ENCODE data around the gene EIF3K. TPM values are rescaled to one million over a fixed set of nuclear protein-coding genes. Genes with fewer than 3 reads are reported as not detected.

Gene EIF3K
- polyA plus RNA-seq, 2 of the 4 experiments (the other 2 are of a cell fraction): 419 to 937 TPM

- Histone ChIP-seq H3K4me2 (peak overlapping the region; percentile 26; the same call in 2 of the 3 replicates), H3K4me3 (no peak overlapping the region), H3K9me3 (no peaks in the 10 kb centered on the region), H3K27ac (peak overlapping the region; percentile 67 to 77), H3K4me1 (peaks cover 47% of the 10 kb centered on the region)
- peak; percentile 98 for FAIRE-seq
- CTCF ChIA-PET: interaction anchor here (0.6 to 11.7 kb wide), 83 partner anchors 8 to 892 kb away, joined by 3 to 172 read pairs (median 7); partner anchors contain the start of genes ACTN4, CAPN12, EIF3K and FAM98C
- 79% methylated on average over 17 of the region's 17 CpGs for WGBS (ENCODE audit: missing lambda C conversion rate)
- TF ChIP-seq JUNB (IDR thresholded peaks at IDR 0.05) (no peak), POLR2AphosphoS2 (conservative IDR thresholded peaks at IDR 0.05; ENCODE audit: low read length) (0 out of 2 replicates have a peak, but pooled peaks have one; percentile 30), CHD4 (IDR thresholded peaks at IDR 0.05; ENCODE audit: borderline replicate concordance) (peak; percentile 29)
- TF ChIP-seq, protein P1, sequence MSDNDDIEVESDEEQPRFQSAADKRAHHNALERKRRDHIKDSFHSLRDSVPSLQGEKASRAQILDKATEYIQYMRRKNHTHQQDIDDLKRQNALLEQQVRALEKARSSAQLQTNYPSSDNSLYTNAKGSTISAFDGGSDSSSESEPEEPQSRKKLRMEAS (IDR thresholded peaks at IDR 0.05): 0 out of 2 replicates have a peak, but pooled peaks have one; percentile 22
- no peak for ATAC-seq
- POLR2A ChIA-PET: interaction anchor here (1.3 to 3.1 kb wide), 3 partner anchors 12 to 295 kb away, joined by 4 to 18 read pairs (median 4); partner anchors contain the start of genes ACTN4, FAM98C, MRPS12 and SARS2
- no peak for DNase-seq (ENCODE audit: low read depth in 1 of 2, low spot score in 1 of 2)
Observed at GRCh38 chr19:38635483-38636399, 16.8 kb downstream of the EIF3K start.

DNA sequence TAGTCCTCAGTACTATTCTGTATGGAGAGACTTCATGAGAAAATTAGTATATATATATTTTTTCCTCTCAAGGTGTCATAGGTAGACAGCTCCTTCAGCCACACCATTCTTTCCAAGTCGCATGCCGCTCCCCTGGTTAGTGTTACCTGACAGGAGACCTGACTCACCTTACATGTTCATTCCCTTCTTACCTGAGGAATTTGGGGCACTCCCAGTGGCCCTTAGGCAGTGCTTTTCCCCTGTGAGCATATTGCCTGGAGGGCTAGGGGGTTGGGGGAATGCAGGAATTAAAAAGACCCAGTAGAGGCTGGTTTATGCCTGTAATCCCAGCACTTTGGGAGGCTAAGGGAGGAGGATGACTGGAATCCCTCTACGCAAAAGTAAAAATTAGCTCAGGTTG lies 19.5 kb downstream of the EIF3K start:
- peak overlapping the region in 1 of 2 experiments; percentile 45; a peak in 3 of 6 replicates for H3K27ac ChIP-seq
- no peak for ATAC-seq
- TF ChIP-seq HEYL (CRISPR knock-in tag; IDR thresholded peaks at IDR 0.05) (no peak), PHF8 (IDR thresholded peaks at IDR 0.05; ENCODE audit: borderline replicate concordance, low read depth) (no peak), HOXA7 (CRISPR knock-in tag; IDR thresholded peaks at IDR 0.05) (no peak), E2F6 (IDR thresholded peaks at IDR 0.05; ENCODE audit: borderline replicate concordance, low read depth) (no peak), POLR2AphosphoS2 (conservative IDR thresholded peaks at IDR 0.05; ENCODE audit: low read length) (peak; percentile 82; the same call in 1 of the 2 replicates), REST (IDR thresholded peaks at IDR 0.05) (no peak)
- TF ChIP-seq, protein P2, sequence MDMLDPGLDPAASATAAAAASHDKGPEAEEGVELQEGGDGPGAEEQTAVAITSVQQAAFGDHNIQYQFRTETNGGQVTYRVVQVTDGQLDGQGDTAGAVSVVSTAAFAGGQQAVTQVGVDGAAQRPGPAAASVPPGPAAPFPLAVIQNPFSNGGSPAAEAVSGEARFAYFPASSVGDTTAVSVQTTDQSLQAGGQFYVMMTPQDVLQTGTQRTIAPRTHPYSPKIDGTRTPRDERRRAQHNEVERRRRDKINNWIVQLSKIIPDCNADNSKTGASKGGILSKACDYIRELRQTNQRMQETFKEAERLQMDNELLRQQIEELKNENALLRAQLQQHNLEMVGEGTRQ (IDR thresholded peaks at IDR 0.05): no peak
- TF ChIP-seq, protein P1 (IDR thresholded peaks at IDR 0.05): no peak
- ChIA-PET POLR2A (interaction anchor here (1.0 to 2.1 kb wide), 3 partner anchors 9 to 45 kb away, joined by 3 to 9 read pairs (median 3); partner anchors contain the start of gene ACTN4), CTCF (interaction anchor here (0.6 to 11.7 kb wide), 21 partner anchors 8 to 352 kb away, joined by 3 to 172 read pairs (median 31); partner anchors contain the start of genes ACTN4, EIF3K, FAM98C and MAP4K1)
- 95% methylated on average over 3 of the region's 3 CpGs for WGBS (ENCODE audit: missing lambda C conversion rate)
- H3K4me2 ChIP-seq: no peak overlapping the region
- H3K9me3 ChIP-seq: no peaks in the 10 kb centered on the region
- no peak overlapping the region for H3K4me3 ChIP-seq
- FAIRE-seq: no peak
- peaks cover 40% of the 10 kb centered on the region for H3K4me1 ChIP-seq
- DNase-seq (ENCODE audit: low read depth in 1 of 2, low spot score in 1 of 2): no peak

- FAIRE-seq (no peak), DNase-seq (ENCODE audit: low read depth in 1 of 2, low spot score in 1 of 2) (no peak), ATAC-seq (0 out of 6 replicates have a peak, but pooled peaks of 1 of the 2 experiments have one; percentile 1)
- no peak for TF ChIP-seq EHMT2 (IDR thresholded peaks at IDR 0.05; ENCODE audit: low read depth)
- 0 out of 5 replicates have a peak, but pooled peaks of 1 of the 2 experiments have one; percentile 12 for TF ChIP-seq JUN (IDR thresholded peaks at IDR 0.05)
- TF ChIP-seq BCL3 (IDR thresholded peaks at IDR 0.05): no peak
- TF ChIP-seq NPAS2 (CRISPR knock-in tag; IDR thresholded peaks at IDR 0.05; ENCODE audit: borderline replicate concordance): no peak
- no peak for TF ChIP-seq PHF8 (IDR thresholded peaks at IDR 0.05; ENCODE audit: borderline replicate concordance, low read depth)
- TF ChIP-seq EP300 (IDR thresholded peaks at IDR 0.05): no peak
- Histone ChIP-seq H3K4me2 (no peak overlapping the region), H3K4me1 (peaks cover 44% of the 10 kb centered on the region), H3K9me3 (no peaks in the 10 kb centered on the region), H3K4me3 (no peak overlapping the region), H3K27ac (peak overlapping the region in 1 of 2 experiments; percentile 56; a peak in 3 of 6 replicates)
- POLR2A ChIA-PET: interaction anchor here (0.6 to 2.1 kb wide), 4 partner anchors 8 to 52 kb away, joined by 3 to 9 read pairs (median 4); partner anchors contain the start of gene ACTN4
- CTCF ChIA-PET: interaction anchor here (1.0 to 11.7 kb wide), 17 partner anchors 7 to 290 kb away, joined by 3 to 172 read pairs (median 9); partner anchors contain the start of genes ACTN4, EIF3K, FAM98C and MAP4K1
- 81% methylated on average over 2 of the region's 2 CpGs for WGBS (ENCODE audit: missing lambda C conversion rate)
Observed at GRCh38 chr19:38639679-38640078, 20.7 kb downstream of the EIF3K start.
